ENCODE results near the gene TENT4A. TPM values are rescaled to one million over a fixed set of nuclear protein-coding genes. Genes with fewer than 3 reads are reported as not detected.

The TENT4A gene
- total RNA-seq, 2 donors from 2014 or later: 25.5 to 32.7 TPM

DNA sequence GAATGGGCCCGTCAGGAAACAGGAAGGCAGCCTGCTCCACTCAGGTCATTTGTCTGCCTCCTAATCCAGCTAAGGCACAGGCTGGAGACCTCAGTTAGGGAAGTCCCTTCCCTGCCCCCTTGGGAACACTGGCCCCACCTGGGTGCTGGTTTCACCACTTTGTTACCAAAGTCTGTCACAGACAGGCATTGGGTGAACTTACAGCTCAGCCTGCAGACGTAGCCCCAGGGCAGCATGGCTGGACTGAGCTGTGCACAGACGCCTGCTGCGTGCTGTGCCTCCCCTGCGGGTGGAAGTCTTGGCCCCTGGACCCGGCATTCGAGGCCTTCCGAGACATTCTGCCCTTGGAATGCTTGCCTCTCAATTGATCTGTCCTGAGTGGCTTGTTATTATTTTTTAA lies 48.9 kb downstream of the TENT4A start:
- H3K9me3 Mint-ChIP-seq: no peaks in the 10 kb centered on the region
- no peak overlapping the region for H3K4me3 Mint-ChIP-seq
- Histone ChIP-seq H3K27ac (ENCODE audit: low read depth, low read length) (no peak overlapping the region), H3K27me3 (ENCODE audit: control insufficient read depth, insufficient read depth, low read length, poor library complexity, severe bottlenecking) (no peaks in the 10 kb centered on the region), H3K4me3 (ENCODE audit: low read length) (no peak overlapping the region), H3K9me3 (ENCODE audit: control insufficient read depth, low read length) (no peaks in the 10 kb centered on the region), H3K4me1 (ENCODE audit: control insufficient read depth, insufficient read depth, low read length) (no peaks in the 10 kb centered on the region), H3K36me3 (ENCODE audit: control insufficient read depth, insufficient read depth, low read length) (peaks cover 5% of the 10 kb centered on the region), H3K9ac (ENCODE audit: extremely low read depth, low read length, poor library complexity, severe bottlenecking) (no peak overlapping the region)
- H3K27me3 Mint-ChIP-seq (ENCODE audit: insufficient read depth): no peaks in the 10 kb centered on the region
- WGBS, 2 experiments (ENCODE audit: insufficient coverage in 1 of 2, insufficient read length in 1 of 2): 94 to 100% methylated on average over 6 to 8 of the region's 8 CpGs
- H3K36me3 Mint-ChIP-seq (ENCODE audit: low read depth): peaks cover 9% of the 10 kb centered on the region
- no peaks in the 10 kb centered on the region for H3K4me1 Mint-ChIP-seq
- H3K27ac Mint-ChIP-seq: no peak overlapping the region
- DNase-seq: no peak
- TF ChIP-seq CTCF (conservative IDR thresholded peaks at IDR 0.05): no peak

GRCh38 chr5:6762697-6763096 lies 49.5 kb downstream of the TENT4A start:
- no peak overlapping the region for H3K4me3 ChIP-seq (ENCODE audit: low read length)
- H3K27ac ChIP-seq (ENCODE audit: low read depth, low read length): no peak overlapping the region
- no peaks in the 10 kb centered on the region for H3K36me3 ChIP-seq (ENCODE audit: control insufficient read depth, insufficient read depth, low read length)
- no peak for DNase-seq
- H3K4me3 Mint-ChIP-seq: no peak overlapping the region
- no peaks in the 10 kb centered on the region for H3K4me1 ChIP-seq (ENCODE audit: control insufficient read depth, insufficient read depth, low read length)
- no peak for TF ChIP-seq CTCF (conservative IDR thresholded peaks at IDR 0.05)
- no peak overlapping the region for H3K27ac Mint-ChIP-seq
- no peaks in the 10 kb centered on the region for H3K27me3 ChIP-seq (ENCODE audit: control insufficient read depth, insufficient read depth, low read length, poor library complexity, severe bottlenecking)
- peaks cover 5% of the 10 kb centered on the region for H3K36me3 Mint-ChIP-seq (ENCODE audit: low read depth)
- H3K9me3 ChIP-seq (ENCODE audit: control insufficient read depth, low read length): no peaks in the 10 kb centered on the region
- H3K4me1 Mint-ChIP-seq: no peaks in the 10 kb centered on the region
- no peaks in the 10 kb centered on the region for H3K9me3 Mint-ChIP-seq
- H3K27me3 Mint-ChIP-seq (ENCODE audit: insufficient read depth): no peaks in the 10 kb centered on the region
- H3K9ac ChIP-seq (ENCODE audit: extremely low read depth, low read length, poor library complexity, severe bottlenecking): no peak overlapping the region
- 91 to 93% methylated on average over 5 to 8 of the region's 8 CpGs for WGBS, 2 experiments (ENCODE audit: insufficient coverage in 1 of 2, insufficient read length in 1 of 2)

DNA sequence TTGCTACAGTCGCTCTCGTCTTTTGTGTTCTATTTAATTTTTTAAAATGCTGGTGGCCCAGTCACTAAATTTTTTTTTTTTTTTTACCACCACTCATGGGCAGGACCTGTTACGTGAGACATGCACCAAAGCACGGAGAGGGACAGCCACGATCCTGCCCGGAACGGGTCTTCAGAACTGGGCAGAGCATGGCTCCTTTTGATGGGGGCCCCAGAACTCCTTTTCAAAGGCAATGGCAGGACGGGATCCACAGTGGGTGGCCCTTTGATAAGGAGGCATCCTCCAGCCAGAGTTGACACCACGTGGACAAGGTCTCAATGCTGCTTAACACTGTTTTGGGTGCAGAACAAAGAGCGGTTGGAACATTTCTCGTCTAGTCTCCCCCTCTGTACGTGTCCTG lies 50.0 kb downstream of the TENT4A start:
- H3K27me3 Mint-ChIP-seq (ENCODE audit: insufficient read depth): no peaks in the 10 kb centered on the region
- no peaks in the 10 kb centered on the region for H3K27me3 ChIP-seq (ENCODE audit: control insufficient read depth, insufficient read depth, low read length, poor library complexity, severe bottlenecking)
- no peak overlapping the region for H3K4me3 ChIP-seq (ENCODE audit: low read length)
- H3K36me3 Mint-ChIP-seq (ENCODE audit: low read depth): peaks cover under 1% of the 10 kb centered on the region
- no peak for TF ChIP-seq CTCF (conservative IDR thresholded peaks at IDR 0.05)
- peak overlapping the region; percentile 60 for H3K27ac Mint-ChIP-seq
- no peaks in the 10 kb centered on the region for H3K36me3 ChIP-seq (ENCODE audit: control insufficient read depth, insufficient read depth, low read length)
- no peak overlapping the region for H3K27ac ChIP-seq (ENCODE audit: low read depth, low read length)
- DNase-seq: no peak
- no peaks in the 10 kb centered on the region for H3K9me3 ChIP-seq (ENCODE audit: control insufficient read depth, low read length)
- 88 to 91% methylated on average over 9 to 12 of the region's 12 CpGs for WGBS, 2 experiments (ENCODE audit: insufficient coverage in 1 of 2, insufficient read length in 1 of 2)
- H3K4me1 Mint-ChIP-seq: no peaks in the 10 kb centered on the region
- H3K9me3 Mint-ChIP-seq: no peaks in the 10 kb centered on the region
- H3K4me3 Mint-ChIP-seq: no peak overlapping the region
- H3K4me1 ChIP-seq (ENCODE audit: control insufficient read depth, insufficient read depth, low read length): no peaks in the 10 kb centered on the region
- no peak overlapping the region for H3K9ac ChIP-seq (ENCODE audit: extremely low read depth, low read length, poor library complexity, severe bottlenecking)
